ENCODE data around the gene NECTIN4.

Gene NECTIN4

DNA sequence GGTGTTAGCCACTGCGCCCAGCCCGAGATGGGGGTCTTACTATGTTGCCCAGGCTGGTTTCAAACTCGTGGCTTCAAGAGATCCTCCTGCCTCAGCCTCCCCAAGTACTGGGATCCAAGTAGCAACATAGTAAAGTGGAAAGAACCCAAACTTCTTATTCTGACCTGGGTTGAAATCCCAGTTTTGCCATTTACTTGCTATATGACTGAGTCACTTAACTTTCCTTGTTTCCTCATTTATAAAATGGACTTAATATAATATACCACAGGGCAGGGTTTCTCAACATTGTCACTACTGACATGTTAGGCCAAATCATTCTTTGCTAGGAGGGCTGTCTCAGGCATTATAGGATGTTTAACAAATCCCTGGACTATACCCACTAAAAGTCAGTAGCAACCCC is 21.8 kb upstream of the NECTIN4 start:
- no peak for DNase-seq

DNA sequence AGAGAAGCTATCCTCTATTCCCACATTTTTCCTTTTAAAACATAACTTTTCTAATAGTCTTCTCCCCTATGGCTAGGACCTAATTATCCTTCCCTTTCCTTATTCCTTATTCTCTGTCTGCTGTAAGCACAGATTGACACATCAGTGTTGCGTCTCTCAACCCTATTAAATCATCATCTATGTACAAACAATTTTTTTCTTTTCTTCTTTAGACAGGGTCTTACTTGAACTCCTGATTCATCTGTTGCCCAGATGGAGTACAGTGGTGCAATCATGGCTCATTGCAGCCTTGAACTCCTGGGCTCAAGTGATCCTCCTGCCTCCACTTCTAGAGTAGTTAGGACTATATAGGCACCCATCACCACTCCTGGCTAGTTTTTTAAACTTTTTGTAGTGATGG is 17.1 kb upstream of the NECTIN4 start:
- no peak for DNase-seq

GRCh38 chr1:161100556-161100955 is 11.2 kb upstream of the NECTIN4 start:
- DNase-seq, result no peak

- peak; percentile 6 for DNase-seq
These were observed 9.9 kb upstream of the NECTIN4 start for GRCh38 chr1:161099090-161099802.

- DNase-seq, result peak; percentile 91
These were observed 9.1 kb upstream of the NECTIN4 start, which contains the start of gene KLHDC9 for GRCh38 chr1:161098210-161099068. TSS of gene KLHDC9 (plus strand) at chr1:161098361. CDS start at chr1:161098536, 175 bp downstream.

DNA sequence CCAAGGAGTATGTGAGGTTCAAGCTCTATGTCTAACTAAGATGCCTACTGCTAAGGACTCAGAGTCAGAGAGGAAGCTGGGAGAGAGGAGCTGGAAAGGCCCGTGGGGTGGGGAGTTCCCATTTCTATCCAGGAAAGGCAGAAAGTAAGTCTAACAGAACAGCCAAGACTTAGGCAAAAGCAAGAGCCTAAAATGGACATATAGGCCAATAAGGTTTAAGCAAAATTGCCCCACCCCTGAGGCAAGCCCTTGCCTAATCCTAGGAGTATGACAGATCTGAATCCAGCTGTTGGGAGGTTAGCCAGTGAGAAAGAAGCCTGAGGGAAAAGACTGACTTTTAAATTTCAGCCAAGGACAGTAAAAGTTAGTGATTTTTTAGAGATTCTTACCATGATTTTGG is 7.2 kb upstream of the NECTIN4 start:
- DNase-seq, result peak; percentile 10

- DNase-seq, result no peak
These were observed 6.7 kb upstream of the NECTIN4 start for GRCh38 chr1:161096015-161096414.

DNA sequence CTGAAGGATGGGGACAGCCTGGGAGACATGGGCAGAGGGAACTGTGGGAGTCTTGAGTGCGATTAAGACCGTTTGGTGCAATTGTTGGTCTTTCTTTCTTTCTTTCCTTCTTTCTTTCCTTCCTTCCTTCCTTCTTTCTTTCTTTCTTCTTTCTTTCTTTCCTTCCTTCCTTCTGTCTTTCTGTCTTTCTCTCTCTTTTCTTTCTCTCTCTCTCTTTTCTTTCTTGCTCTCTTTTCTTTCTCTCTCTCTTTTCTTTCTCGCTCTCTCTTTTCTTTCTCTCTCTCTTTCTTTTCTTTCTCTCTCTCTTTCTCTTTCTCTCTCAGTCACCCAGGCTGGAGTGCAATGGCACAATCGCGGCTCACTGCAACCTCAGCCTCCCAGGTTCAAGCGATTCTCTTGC is 5.9 kb upstream of the NECTIN4 start:
- DNase-seq, result no peak

GRCh38 chr1:161094481-161094880 is 5.1 kb upstream of the NECTIN4 start:
- no peak for DNase-seq

DNA sequence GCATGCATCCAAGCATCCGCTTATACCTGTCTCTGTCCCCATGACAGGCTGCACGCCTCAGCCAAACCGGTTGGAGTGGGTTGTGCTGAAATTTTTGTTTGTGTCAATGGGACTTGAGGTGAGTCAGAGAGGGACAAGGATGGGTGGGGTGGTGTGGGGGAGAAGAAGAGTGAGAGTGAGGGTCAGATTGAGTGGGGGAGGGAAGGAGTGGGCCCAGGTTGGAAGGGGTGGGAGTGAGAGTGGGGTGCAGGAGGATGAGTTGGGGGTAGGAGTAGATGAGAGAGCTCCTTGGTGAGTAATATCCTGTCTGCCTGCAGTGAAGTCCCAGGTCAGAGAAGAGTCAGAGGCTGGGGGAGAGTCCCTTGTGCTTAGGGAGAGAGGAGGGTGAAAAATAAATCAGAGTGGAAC is 3.3 kb upstream of the NECTIN4 start:
- DNase-seq, result no peak

- DNase-seq, result no peak
These were observed 2.6 kb upstream of the NECTIN4 start for GRCh38 chr1:161091796-161092507.

DNA sequence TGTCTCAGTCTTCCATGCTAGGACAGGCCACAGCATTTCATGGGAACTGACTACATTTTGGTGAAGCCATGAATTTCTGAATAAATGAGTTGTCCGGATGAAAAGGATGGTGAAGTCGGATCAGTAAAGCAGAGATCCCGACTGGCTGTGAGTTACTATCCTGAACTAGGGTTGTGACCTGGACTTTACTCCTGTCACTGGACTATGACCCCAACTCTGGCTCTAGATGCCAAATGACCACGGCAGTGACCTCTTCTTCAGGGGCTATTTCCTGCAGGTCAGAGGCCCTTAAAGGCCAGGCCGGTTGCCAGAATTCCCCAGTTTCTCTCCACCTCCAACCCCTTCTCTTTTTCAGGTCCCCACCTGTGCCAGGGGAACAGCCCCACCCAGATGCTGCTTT is 1.7 kb upstream of the NECTIN4 start:
- no peak for DNase-seq

DNA sequence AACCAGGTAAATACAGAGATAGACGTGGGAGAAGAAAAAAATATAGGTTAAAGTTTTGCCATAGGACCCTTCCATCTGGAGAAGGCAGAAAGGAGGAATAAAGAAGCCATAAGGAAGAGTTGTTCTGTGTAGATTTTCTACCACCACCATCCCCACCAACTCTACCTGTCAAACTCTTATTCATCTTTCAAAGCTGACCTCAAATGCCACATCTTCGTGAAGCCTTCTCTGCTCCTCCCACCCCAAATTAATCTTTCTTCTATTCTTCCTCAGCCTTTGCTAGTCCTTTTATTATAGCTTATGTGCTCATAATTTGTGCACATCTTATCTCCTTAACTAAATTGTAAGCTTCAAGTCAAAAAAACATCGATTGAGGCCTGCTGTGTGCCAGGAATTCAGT is 1.3 kb upstream of the NECTIN4 start:
- DNase-seq, result no peak

DNA sequence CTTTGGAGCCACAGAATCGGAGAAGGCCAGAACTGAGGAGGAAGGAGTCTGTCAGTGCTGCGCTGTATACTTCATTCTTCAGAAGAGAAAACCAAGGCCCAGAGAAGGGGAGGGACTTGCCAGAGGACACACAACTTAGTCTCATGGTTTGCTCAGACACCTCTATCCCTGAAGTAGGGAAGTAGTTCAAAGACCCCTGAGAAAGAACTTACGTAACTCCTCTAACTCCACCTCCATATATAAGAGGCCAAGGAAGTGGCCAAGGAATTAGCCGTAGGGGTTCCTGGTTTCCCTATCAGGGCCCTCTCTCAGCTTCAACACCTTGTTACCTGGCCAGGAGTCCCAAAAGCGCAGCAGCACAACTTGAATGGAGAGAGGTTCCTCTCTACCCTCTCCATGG is 580 bp upstream of the NECTIN4 start:
- DNase-seq, result no peak

- DNase-seq, result no peak
These were observed 709 bp downstream of the NECTIN4 start for GRCh38 chr1:161088587-161089110.

DNA sequence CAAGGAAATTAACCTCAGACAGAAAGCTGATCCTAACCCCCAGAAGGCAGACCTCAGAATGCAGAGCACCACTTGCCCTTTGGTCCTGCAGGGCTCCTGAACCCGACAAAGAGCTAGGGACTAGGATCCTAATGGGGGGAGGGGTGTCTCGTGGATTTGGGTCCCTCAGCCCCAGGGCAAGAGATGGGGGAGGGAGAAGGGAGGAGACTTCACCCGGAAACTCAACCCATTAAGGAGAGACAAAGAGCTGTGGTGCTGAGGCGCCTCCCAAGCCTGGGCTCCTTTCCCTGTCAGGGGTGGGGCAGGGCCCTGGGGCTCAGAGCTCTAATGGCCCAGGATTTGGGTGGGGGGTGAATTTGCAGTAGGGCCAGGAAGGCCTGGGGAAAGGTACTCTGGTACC is 2.9 kb downstream of the NECTIN4 start:
- DNase-seq, result no peak

GRCh38 chr1:161085165-161085564 is 4.2 kb downstream of the NECTIN4 start:
- peak; percentile 7 for DNase-seq

GRCh38 chr1:161084597-161084988 is 4.8 kb downstream of the NECTIN4 start:
- peak; percentile 19 for DNase-seq

- no peak for DNase-seq
These were observed 5.4 kb downstream of the NECTIN4 start for GRCh38 chr1:161083748-161084596.

- DNase-seq, result peak; percentile 26
These were observed 6.2 kb downstream of the NECTIN4 start for GRCh38 chr1:161082996-161083747.

- no peak for DNase-seq
These were observed 6.9 kb downstream of the NECTIN4 start for GRCh38 chr1:161082483-161082882.

DNA sequence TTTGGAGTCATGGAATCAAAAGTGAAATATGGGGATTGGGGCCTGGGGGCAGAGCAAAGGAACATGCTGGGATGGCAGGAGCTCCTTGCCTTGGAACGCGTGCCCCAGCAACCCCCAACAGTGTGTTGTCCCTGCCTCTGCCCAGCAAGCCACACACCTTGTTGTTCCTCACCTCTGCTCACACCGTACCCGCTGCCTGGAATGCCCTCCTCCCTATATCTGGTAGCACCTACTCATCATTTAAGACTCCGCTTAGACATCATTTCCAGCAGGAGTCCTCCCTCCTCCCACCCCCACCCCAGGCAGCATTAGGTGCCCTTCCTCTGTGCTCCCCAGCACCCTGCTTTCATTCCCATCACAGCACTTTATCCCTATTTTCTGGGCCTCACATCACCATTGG is 7.8 kb downstream of the NECTIN4 start:
- no peak for DNase-seq

Data from eye (tissue), 1 donor.